Panc1 (cell line): Measurements from ENCODE around the gene GAPT.

Experiments
- POLR2AphosphoS5 ChIP-seq: IDR thresholded peaks from 2 replicates; pipeline ENCODE4 v1.6.1; 2012; ENCODE audit warnings: mild to moderate bottlenecking, low read depth, low read length, moderate library complexity
- SIN3A ChIP-seq: IDR thresholded peaks from 2 replicates; pipeline ENCODE4 v1.6.1; 2012; ENCODE audit warnings: low read depth, mild to moderate bottlenecking, low read length, moderate library complexity, borderline replicate concordance; ENCODE audit not compliant: insufficient read depth
- TCF7L2 ChIP-seq: IDR thresholded peaks from 2 replicates; pipeline ENCODE4 v1.6.1; 2011; ENCODE audit warnings: mild to moderate bottlenecking, low read depth, low read length, inconsistent platforms
- TF ChIP-seq, protein P1 (sequence below): fragments of 450-650 bp; IDR thresholded peaks from 2 replicates; pipeline ENCODE4 v1.5.1; 2017; ENCODE audit warnings: mild to moderate bottlenecking
- TF ChIP-seq, protein P2 (sequence below), 2 experiments: IDR thresholded peaks; 2 replicates each; pipeline ENCODE4 v1.6.1; 2011 to 2012; ENCODE audit warnings: low read depth in 2 of 2, control low read depth in 1 of 2, low read length in 1 of 2, mild to moderate bottlenecking in 1 of 2, moderate library complexity in 1 of 2; ENCODE audit not compliant: insufficient read depth in 1 of 2

DNA sequence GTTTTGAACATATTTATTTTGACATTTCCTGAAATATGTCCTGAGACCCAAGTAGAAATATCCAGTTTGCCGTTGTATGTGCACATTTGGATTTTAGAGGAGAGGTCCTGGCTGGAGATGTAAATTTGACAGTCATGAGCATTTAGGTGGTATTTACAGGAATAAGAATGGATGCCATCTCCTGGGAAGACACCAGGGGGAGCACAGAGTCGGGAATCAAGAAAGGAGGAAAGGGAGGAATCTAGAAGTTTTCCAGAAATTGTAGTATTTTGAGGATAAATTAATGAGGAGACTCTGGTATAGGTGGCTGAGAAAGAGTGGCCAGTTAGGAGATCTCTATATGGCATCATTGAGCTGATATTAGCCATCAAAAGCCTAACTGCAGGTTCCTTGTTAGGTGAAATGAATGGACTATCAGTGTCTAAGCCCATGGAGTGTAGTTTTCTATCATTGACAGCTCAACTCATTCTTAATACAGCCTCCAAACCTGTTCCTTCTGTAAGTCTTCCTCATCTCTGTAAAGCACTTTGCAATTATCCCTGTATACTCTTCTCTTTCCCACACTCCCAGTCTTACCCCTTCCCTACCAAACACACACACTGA, 7.2 kb downstream of the GAPT start:
- TF ChIP-seq, protein P1, sequence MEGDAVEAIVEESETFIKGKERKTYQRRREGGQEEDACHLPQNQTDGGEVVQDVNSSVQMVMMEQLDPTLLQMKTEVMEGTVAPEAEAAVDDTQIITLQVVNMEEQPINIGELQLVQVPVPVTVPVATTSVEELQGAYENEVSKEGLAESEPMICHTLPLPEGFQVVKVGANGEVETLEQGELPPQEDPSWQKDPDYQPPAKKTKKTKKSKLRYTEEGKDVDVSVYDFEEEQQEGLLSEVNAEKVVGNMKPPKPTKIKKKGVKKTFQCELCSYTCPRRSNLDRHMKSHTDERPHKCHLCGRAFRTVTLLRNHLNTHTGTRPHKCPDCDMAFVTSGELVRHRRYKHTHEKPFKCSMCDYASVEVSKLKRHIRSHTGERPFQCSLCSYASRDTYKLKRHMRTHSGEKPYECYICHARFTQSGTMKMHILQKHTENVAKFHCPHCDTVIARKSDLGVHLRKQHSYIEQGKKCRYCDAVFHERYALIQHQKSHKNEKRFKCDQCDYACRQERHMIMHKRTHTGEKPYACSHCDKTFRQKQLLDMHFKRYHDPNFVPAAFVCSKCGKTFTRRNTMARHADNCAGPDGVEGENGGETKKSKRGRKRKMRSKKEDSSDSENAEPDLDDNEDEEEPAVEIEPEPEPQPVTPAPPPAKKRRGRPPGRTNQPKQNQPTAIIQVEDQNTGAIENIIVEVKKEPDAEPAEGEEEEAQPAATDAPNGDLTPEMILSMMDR, result peak; percentile 79
- TF ChIP-seq, protein P2, sequence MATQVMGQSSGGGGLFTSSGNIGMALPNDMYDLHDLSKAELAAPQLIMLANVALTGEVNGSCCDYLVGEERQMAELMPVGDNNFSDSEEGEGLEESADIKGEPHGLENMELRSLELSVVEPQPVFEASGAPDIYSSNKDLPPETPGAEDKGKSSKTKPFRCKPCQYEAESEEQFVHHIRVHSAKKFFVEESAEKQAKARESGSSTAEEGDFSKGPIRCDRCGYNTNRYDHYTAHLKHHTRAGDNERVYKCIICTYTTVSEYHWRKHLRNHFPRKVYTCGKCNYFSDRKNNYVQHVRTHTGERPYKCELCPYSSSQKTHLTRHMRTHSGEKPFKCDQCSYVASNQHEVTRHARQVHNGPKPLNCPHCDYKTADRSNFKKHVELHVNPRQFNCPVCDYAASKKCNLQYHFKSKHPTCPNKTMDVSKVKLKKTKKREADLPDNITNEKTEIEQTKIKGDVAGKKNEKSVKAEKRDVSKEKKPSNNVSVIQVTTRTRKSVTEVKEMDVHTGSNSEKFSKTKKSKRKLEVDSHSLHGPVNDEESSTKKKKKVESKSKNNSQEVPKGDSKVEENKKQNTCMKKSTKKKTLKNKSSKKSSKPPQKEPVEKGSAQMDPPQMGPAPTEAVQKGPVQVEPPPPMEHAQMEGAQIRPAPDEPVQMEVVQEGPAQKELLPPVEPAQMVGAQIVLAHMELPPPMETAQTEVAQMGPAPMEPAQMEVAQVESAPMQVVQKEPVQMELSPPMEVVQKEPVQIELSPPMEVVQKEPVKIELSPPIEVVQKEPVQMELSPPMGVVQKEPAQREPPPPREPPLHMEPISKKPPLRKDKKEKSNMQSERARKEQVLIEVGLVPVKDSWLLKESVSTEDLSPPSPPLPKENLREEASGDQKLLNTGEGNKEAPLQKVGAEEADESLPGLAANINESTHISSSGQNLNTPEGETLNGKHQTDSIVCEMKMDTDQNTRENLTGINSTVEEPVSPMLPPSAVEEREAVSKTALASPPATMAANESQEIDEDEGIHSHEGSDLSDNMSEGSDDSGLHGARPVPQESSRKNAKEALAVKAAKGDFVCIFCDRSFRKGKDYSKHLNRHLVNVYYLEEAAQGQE (IDR thresholded peaks at IDR 0.05; ENCODE audit: insufficient read depth in 1 of 2, low read depth in 2 of 2, low read length in 1 of 2), result no peak
- TF ChIP-seq SIN3A (no peak), POLR2AphosphoS5 (no peak), TCF7L2 (no peak)
